AG09319 (cell line): ENCODE data around the gene MAPRE2.
A peak's percentile ranks its signal among the peaks of the same experiment; 100 is the strongest.

Source experiments
- DNase-seq: peaks from one replicate; pipeline ENCODE4 v3.0.0-alpha.2; 2010; ENCODE audit warnings: low read depth; ENCODE audit errors: extremely low read depth
- CTCF ChIP-seq: IDR thresholded peaks from 2 replicates; pipeline ENCODE4 v1.5.1; 2011; ENCODE audit warnings: low read depth, mild to moderate bottlenecking, inconsistent platforms, low read length, moderate library complexity

Gene MAPRE2

DNA sequence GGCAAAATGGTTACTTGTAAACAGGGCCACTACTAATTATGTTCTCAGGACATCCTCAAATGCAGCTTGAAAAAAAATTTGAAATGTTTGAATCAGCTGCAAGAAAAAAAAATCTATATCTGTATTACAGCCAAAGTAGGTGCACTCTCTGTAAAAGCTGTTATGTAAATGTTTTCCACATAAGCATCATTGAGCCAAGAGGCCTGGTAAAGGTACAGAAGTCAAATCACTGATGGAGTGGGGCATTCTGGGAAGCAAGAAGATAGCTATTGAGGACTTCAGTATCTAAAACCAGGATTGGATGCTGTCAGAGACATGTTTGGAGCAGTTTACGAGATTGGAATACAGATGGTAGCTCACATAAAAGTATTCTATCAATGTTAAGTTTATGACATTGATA, 80.3 kb downstream of the MAPRE2 start:
- DNase-seq: no peak

DNA sequence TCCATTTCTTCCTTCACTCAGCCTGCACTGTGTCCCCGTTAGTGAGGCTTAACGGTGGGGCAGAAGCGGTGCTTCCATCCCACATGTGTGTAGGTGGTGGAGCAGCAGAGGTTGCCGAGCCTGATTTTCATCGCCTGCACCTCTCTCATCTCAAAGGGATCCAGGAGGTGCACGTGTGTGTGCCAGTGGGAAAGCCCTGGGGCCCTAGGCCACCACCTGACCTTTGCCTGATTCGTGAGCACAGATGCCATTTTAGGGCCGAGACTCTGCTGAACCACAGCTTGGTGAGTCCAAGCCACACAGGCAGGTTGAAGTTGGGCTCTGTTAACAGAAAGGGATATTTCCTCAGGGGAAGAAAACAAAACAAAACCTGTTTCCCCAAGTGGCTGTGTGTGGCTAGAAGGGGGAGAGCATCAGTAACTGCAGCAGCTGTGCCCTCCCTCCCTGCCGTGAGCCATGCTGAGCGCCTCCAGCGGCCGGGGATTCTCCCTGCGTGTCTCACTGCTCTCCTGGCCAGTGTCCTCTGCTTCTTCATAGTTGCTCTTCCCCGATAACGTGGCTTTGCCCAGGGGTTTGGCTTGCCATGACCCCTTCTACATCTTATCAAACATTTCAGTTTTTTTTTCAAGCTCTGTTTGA, 81.5 kb downstream of the MAPRE2 start:
- no peak for DNase-seq
- TF ChIP-seq CTCF: no peak

More for the DNA sequence above, 80.3 kb downstream of the MAPRE2 start:
- TF ChIP-seq CTCF: no peak

DNA sequence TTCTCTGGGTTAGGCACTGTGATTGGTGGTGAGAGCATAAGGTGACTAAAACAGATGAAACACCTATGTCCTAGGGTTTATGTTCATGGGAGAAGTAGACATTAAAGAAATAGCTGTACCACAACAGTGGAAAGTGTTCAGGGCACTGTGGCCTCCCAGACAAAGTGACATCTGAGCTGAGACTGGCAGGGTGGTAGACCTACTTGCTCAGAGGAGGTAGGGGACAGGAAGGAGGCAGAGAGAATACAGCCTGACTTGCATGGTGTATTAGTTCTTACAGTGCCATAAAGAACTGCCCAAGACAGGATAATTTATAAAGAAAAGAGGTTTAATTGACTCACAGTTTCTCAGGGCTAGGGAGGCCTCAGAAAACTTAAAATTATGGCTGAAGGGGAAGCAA, 82.6 kb downstream of the MAPRE2 start:
- DNase-seq: no peak
- no peak for TF ChIP-seq CTCF

DNA sequence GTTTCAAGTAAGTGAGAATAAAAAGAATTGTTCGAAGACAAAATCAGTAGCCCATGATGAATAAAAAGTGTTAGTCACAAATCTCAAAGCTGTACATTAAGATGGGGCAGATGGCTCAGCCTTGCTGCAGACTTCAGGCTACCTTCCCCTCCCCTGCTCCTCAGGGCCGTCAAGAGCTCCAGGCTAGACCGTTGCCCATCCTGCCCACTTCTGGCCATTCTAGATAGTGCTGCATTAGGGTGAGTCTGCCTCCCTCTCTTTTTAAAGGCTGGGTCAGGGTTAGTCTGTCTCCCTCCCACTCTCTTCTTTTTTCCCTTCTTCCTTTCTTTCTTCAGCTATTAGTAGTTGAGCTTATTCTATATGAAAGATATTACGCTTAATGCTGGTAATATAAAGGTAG, 86.0 kb downstream of the MAPRE2 start:
- DNase-seq: no peak

GRCh38 chr18:35128675-35129074, 87.5 kb downstream of the MAPRE2 start:
- DNase-seq: no peak
- TF ChIP-seq CTCF: no peak

More for the DNA sequence above, 86.0 kb downstream of the MAPRE2 start:
- peak; percentile 19 for TF ChIP-seq CTCF

GRCh38 chr18:35130236-35130635, 89.0 kb downstream of the MAPRE2 start:
- no peak for DNase-seq
- no peak for TF ChIP-seq CTCF

- no peak for DNase-seq
- TF ChIP-seq CTCF: no peak
These were observed 90.3 kb downstream of the MAPRE2 start for GRCh38 chr18:35131387-35132020.
